HG03066 (cell line): Measurements from ENCODE around the gene ORC5.

ENCODE experiments used
- ATAC-seq: cut with Tn5 transposase; IDR thresholded peaks from one replicate; pipeline ENCODE4 v1.9.1; 2021; ENCODE audit warnings: low read depth; ENCODE audit not compliant: unreplicated experiment

ORC5 gene

GRCh38 chr7:104133238-104133637 is 74.6 kb downstream of the ORC5 start:
- ATAC-seq, result no peak

GRCh38 chr7:104130726-104131125 is 77.1 kb downstream of the ORC5 start:
- no peak for ATAC-seq

DNA sequence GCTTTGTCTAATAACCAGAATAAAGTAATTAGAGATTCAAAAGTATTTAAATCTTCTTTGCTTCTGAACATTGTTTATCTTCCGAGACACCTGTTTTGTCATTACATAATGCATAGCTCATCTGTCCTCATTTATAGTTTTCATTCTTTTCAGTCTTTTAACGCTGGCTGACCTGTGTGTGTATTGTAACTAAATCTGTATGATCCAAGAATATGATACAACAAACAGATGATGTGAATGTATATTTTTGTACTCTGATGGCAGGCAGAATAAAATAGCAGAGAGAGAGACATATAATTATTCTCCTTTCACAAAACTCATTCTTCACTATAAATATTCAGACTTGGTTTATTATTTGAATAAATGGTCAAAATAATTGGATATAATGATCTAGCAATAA is 80.6 kb downstream of the ORC5 start:
- no peak for ATAC-seq

- no peak for ATAC-seq
Observed at GRCh38 chr7:104126411-104126841, 81.4 kb downstream of the ORC5 start.

GRCh38 chr7:104124893-104125477 is 82.8 kb downstream of the ORC5 start:
- no peak for ATAC-seq

DNA sequence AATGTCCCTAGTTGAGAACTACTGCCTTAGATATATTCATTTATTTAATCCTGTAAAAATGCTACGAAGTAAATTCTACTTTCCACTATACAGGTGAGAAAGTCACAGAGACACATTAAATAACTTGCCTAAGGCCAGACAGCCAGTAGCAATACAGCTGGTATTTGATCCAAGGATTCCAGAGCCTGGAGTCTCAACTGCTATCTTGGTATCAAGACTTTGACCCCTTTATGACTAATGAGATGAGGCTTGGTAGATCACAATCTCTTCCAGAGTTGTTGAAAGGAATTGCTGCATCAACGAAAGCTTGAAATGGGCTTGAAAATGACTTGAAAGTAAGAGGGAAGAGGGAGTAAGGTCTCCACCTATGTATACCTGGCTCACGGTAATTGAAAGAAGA is 83.3 kb downstream of the ORC5 start:
- no peak for ATAC-seq

- no peak for ATAC-seq
Observed at GRCh38 chr7:104123786-104124185, 84.0 kb downstream of the ORC5 start.

DNA sequence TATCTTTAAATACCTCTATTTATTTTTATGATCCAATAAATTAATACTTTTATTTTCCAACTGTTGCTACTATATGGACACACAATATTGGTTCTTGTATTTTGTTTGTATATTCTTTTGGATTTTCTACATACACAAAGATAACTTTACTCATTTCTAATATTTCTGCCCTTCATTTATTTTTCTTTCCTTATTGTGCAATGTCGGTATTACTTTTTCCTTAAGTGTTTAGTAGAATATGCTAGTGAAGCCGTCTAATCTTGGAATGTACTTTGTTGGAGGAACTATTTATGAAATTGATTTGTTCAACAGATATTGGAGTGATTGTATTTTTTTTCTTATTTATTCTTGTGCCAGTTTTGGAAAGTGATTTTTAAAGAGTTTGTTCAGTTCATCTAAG is 94.0 kb downstream of the ORC5 start:
- no peak for ATAC-seq

DNA sequence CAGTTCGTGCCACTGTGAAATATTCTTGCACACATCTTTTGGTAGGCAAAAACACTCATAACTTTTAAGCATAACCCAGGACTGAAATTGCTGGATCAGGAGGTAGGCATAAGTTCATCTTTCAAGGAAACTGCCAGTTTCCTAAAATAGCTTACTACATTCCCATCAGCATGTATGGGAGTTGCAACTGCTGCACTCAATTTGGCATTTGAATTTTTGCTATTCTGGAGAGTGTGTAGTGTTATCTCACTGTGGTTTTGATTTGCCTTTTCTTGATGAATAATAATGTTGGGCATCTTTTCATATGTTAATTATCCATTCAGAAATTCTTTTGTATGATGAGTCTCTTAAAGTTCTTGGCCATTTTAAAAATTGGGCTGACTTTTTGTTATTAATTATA is 95.2 kb downstream of the ORC5 start:
- no peak for ATAC-seq

- ATAC-seq, result no peak
Observed at GRCh38 chr7:104111271-104111670, 96.5 kb downstream of the ORC5 start.

GRCh38 chr7:104106108-104106905 is 101.5 kb downstream of the ORC5 start:
- no peak for ATAC-seq

DNA sequence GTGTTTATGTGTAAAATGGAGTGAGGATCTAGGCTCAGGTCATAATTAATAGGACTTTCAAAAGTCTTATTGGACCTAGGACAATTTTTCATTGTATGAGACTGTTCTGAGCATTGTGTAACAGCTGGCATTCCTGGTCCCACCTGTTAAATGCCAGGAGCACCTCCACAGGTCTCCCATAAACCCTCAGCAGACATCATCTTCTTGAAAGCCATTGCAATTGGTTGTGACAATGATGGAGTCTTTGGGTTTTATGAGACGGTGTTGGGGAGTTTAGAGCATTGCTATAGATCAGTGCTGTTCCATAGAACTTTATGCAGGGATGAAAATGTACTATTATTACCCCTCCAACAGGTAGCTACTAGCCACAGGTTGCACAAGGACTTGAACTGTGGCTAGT is 108.9 kb downstream of the ORC5 start:
- ATAC-seq, result no peak

DNA sequence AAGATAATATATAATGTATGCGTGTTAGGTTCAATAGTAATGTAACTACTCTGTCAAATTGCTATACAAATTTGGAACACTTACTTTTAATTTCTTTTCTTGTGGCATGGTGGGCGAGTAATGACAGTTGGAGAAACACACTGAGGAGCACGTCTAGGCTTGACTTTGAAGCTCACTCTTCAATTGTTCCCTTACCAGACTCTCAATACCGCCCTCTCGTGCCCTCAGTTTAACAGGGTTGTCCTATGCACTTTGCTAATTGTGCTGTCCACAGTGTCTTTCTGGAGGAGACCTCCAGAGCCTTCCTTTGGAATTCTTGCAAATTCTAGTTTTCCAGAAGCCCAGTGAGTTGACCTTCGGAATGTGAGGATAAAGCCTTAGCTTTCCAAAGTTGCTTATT is 111.1 kb downstream of the ORC5 start:
- ATAC-seq, result no peak

DNA sequence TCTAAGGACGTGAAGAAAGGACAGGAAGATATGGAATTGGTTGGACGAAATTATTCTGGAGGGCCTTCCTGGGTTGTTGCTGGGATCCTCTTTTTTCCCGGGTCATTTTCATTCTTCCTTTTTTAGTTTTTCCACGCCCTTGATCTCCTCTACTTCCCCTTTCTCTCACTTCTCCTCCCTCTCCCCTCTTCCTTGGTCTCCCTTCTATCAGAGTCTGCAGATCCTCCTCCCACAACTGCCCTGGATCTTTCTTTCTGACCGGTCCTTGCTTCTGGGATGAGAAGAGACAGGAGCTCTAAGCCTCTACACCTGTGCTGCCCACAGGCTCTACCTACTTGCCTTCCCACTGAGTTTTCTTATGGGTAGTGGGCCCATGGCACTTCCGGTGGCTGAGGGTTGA is 114.7 kb downstream of the ORC5 start:
- no peak for ATAC-seq

- no peak for ATAC-seq
Observed at GRCh38 chr7:104091242-104091641, 116.6 kb downstream of the ORC5 start.

DNA sequence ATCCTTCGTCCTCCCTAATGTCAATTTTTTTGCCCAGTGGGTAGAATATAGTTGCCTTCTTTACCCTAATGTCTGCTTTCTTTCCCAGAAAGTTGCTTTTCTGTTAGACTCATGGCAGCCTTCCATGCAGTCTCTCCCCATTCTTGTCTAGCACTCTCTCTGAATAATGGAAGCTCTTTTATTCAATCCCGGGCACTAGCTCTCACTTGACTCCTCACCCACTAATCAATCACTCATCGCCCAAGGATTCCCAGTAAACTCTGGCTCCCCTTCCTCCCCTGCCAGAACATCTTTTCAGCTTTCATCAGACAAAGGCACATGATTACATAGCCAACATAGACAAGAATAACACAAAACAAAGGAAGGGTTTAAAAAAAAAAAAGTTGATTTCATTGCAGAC is 118.2 kb downstream of the ORC5 start:
- ATAC-seq, result no peak

DNA sequence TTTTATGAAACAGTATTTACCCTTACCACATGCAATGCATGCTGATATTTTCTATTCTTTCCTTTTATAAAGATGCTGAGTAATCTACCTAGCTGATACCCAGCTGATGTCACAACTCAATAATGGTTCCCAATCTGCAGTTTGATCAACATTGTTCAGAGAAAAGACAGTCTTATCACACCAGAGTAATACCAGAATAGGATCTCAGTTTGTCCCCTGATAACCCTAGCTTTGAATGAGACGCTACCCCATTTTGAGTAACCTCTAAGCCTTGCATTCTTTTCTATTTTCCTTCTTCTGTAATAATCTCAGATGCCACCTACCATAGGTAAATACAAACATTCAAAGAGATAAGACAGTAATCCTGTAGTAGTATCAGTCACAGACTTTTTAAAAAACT is 118.8 kb downstream of the ORC5 start:
- no peak for ATAC-seq
